Limb (tissue), 2 donors: Measurements from ENCODE around the gene P3H2.
A peak's percentile ranks its signal among the peaks of the same experiment; 100 is the strongest.
"Not testable (repeated sequence)": the region's sequence is repeated elsewhere in the genome, so short reads cannot be mapped to it uniquely, and the experiment has no call there.

Experiments used
- DNase-seq, 2 donors: peaks; one replicate each; pipeline ENCODE4 v3.0.0-alpha.2; 2016; ENCODE audit errors: extremely low spot score in 2 of 2

Gene P3H2

GRCh38 chr3:189988322-189988721, 132.4 kb downstream of the P3H2 start:
- no peak for DNase-seq

GRCh38 chr3:189985948-189986347, 134.7 kb downstream of the P3H2 start:
- no peak for DNase-seq

GRCh38 chr3:189983612-189984011, 137.1 kb downstream of the P3H2 start:
- DNase-seq: no peak

GRCh38 chr3:189982321-189982945, 138.3 kb downstream of the P3H2 start:
- no peak for DNase-seq

GRCh38 chr3:189981668-189982067, 139.0 kb downstream of the P3H2 start:
- DNase-seq: peak in 1 of 2 donors; percentile 55

- DNase-seq: no peak
Observed at GRCh38 chr3:189978753-189979152, 141.9 kb downstream of the P3H2 start.

- no peak for DNase-seq
Observed at GRCh38 chr3:189977174-189977573, 143.5 kb downstream of the P3H2 start.

- no peak for DNase-seq
Observed at GRCh38 chr3:189975391-189975990, 145.2 kb downstream of the P3H2 start.

- no peak for DNase-seq
Observed at GRCh38 chr3:189974359-189974758, 146.3 kb downstream of the P3H2 start.

- DNase-seq: peak in 1 of 2 donors; percentile 86
Observed at GRCh38 chr3:189967254-189967865, 153.3 kb downstream of the P3H2 start.

GRCh38 chr3:189966843-189967242, 153.9 kb downstream of the P3H2 start:
- no peak for DNase-seq

GRCh38 chr3:189964623-189965332, 155.9 kb downstream of the P3H2 start:
- DNase-seq: no peak

- DNase-seq: no peak
Observed at GRCh38 chr3:189962466-189962865, 158.2 kb downstream of the P3H2 start.

- DNase-seq: peak; percentile 88 to 90
Observed at GRCh38 chr3:189961522-189962161, 159.1 kb downstream of the P3H2 start.

GRCh38 chr3:189961086-189961485, 159.6 kb downstream of the P3H2 start:
- DNase-seq: not testable (repeated sequence)

GRCh38 chr3:189954733-189955665, 165.7 kb downstream of the P3H2 start:
- DNase-seq: no peak

- DNase-seq: no peak
Observed at GRCh38 chr3:189953551-189953950, 167.1 kb downstream of the P3H2 start.

- no peak for DNase-seq
Observed at GRCh38 chr3:189952272-189952671, 168.4 kb downstream of the P3H2 start.

GRCh38 chr3:189950258-189950657, 170.4 kb downstream of the P3H2 start:
- no peak for DNase-seq

- DNase-seq: no peak
Observed at GRCh38 chr3:189949580-189949979, 171.1 kb downstream of the P3H2 start.

GRCh38 chr3:189948724-189949045, 172.0 kb downstream of the P3H2 start:
- DNase-seq: no peak
